Large intestine (tissue), 3 donors: ENCODE data around the gene JDP2. TPM values are rescaled to one million over a fixed set of nuclear protein-coding genes. Genes with fewer than 3 reads are reported as not detected.

Source experiments
- DNase-seq, 2 donors: peaks; one replicate each; pipeline versions ENCODE4 v3.0.0 to v3.0.0-alpha.2; 2013
- H3K27ac ChIP-seq: one replicate; pipeline ENCODE4 v1.5.1; 2013; ENCODE audit warnings: low read length
- H3K27me3 ChIP-seq: 2 replicates; pipeline ENCODE4 v1.6.1; 2013; ENCODE audit warnings: low read length; ENCODE audit not compliant: control insufficient read depth, insufficient read depth
- H3K36me3 ChIP-seq: 2 replicates; pipeline ENCODE4 v1.6.1; 2013; ENCODE audit warnings: low read length; ENCODE audit not compliant: control insufficient read depth, insufficient read depth
- H3K4me1 ChIP-seq: one replicate; pipeline ENCODE4 v1.6.1; 2013; ENCODE audit warnings: low read length; ENCODE audit not compliant: control insufficient read depth, insufficient read depth
- H3K4me3 ChIP-seq: one replicate; pipeline ENCODE4 v1.5.1; 2013; ENCODE audit warnings: low read length
- H3K9me3 ChIP-seq: one replicate; pipeline ENCODE4 v1.6.1; 2013; ENCODE audit warnings: mild to moderate bottlenecking, low read depth, low read length, moderate library complexity; ENCODE audit not compliant: control insufficient read depth
- WGBS: methylation state at CpG from one replicate; pipeline ENCODE4 v1.1.5; 2013; ENCODE audit warnings: low lambda C conversion rate; ENCODE audit not compliant: insufficient coverage; 5-methylcytosine and 5-hydroxymethylcytosine counted together
- polyA plus RNA-seq: library from polyadenylated mRNA; unstranded; fragments of 120-200 nt; gene quantifications from one replicate; pipeline ENCODE4 v1.2.1, GENCODE V29; 2013

JDP2 gene
- polyA plus RNA-seq, 1 donor = 30.0 TPM

GRCh38 chr14:75427126-75427481 is 718 bp upstream of the JDP2 start:
- WGBS = no CpG with 5 or more reads among the region's 15 CpGs
- H3K27me3 ChIP-seq = no peaks in the 10 kb centered on the region
- peaks cover 40% of the 10 kb centered on the region for H3K4me1 ChIP-seq
- DNase-seq = no peak
- peak overlapping the region; percentile 73 for H3K27ac ChIP-seq
- H3K9me3 ChIP-seq = no peaks in the 10 kb centered on the region
- H3K36me3 ChIP-seq = peaks cover 3% of the 10 kb centered on the region
- peak overlapping the region; percentile 53 for H3K4me3 ChIP-seq

DNA sequence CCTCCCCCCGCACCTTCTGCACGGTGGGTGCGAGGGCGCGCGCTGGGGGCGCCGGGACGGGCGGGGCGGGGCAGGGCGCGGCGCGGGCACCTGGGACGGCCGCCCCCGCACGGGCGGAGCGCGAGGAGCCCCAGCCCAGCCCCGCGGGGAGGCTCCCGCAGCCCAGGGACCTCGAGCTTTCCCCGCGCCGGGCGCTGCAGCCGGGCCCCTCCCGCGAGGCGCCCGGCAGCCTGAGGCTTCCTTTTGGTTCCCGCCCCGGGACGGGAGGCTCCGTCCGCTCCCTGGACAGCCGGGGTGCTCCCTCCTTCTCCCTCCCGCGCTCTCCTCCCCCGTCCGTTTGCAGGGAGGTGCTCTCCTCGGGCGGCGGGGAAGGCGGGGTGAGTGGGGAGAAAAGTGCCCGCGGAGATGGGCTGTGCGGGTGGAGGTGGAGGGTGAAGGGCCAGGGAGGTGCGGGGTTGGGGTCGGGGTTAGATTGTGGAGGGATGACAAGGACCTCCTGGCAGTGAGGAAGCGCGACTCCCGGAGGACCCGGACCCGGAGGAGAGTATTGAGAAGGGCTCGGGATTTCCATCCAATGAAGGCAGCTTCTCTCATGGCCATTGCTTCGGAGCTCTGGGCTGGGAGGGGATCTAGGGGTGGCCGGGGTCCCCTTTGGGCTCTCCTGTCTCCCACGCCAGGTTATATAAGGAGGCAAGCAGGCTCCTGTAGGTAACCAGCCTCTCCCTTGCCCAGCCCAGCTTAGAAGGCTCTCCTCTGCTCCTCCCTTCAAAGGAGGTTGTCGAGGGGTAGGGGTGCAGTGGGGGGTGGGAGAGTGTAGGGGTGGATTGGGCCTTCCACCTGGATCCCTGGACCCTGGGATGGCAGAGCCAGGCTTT is 645 bp downstream of the JDP2 start:
- H3K27me3 ChIP-seq = no peaks in the 10 kb centered on the region
- no CpG with 5 or more reads among the region's 64 CpGs for WGBS
- DNase-seq = peak in 1 of 2 donors; percentile 60
- H3K36me3 ChIP-seq = peaks cover 4% of the 10 kb centered on the region
- peak overlapping the region; percentile 69 for H3K4me3 ChIP-seq
- H3K4me1 ChIP-seq = peaks cover 47% of the 10 kb centered on the region
- H3K27ac ChIP-seq = peak overlapping the region; percentile 14
- no peaks in the 10 kb centered on the region for H3K9me3 ChIP-seq

GRCh38 chr14:75429562-75429961 is 1.7 kb downstream of the JDP2 start:
- DNase-seq = no peak
- H3K36me3 ChIP-seq = peaks cover 8% of the 10 kb centered on the region
- peaks cover 48% of the 10 kb centered on the region for H3K4me1 ChIP-seq
- no peaks in the 10 kb centered on the region for H3K9me3 ChIP-seq
- H3K4me3 ChIP-seq = no peak overlapping the region
- peak overlapping the region; percentile 46 for H3K27ac ChIP-seq
- no peaks in the 10 kb centered on the region for H3K27me3 ChIP-seq
- no CpG with 5 or more reads among the region's 1 CpG for WGBS

DNA sequence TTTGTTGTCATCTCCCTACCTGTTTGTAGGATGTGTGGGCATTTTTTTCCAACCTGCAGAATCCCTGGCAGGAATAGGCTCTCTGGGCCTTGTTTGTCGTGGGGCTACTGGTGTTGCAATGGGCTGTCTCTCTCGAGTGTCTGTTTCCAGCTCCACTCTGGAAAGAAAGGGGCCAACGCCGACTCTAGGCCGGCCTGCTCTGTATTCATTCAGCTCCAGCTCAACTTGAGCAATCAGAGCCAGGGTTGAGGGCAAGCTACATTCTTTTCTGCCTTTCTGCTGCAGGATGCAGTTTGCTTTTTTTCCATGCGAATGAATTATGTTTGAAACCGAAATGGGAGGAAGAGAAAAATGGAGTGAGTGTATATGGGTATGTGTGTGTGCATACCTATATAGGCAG is 2.3 kb downstream of the JDP2 start:
- H3K9me3 ChIP-seq = no peaks in the 10 kb centered on the region
- no peaks in the 10 kb centered on the region for H3K27me3 ChIP-seq
- peak overlapping the region; percentile 46 for H3K27ac ChIP-seq
- H3K4me1 ChIP-seq = peaks cover 48% of the 10 kb centered on the region
- peak overlapping the region; percentile 2 for H3K4me3 ChIP-seq
- no peak for DNase-seq
- 60% methylated on average over 1 of the region's 7 CpGs for WGBS
- H3K36me3 ChIP-seq = peaks cover 12% of the 10 kb centered on the region

GRCh38 chr14:75430526-75430925 is 2.7 kb downstream of the JDP2 start:
- Histone ChIP-seq H3K4me3 (peak overlapping the region; percentile 2), H3K36me3 (peaks cover 16% of the 10 kb centered on the region), H3K4me1 (peaks cover 48% of the 10 kb centered on the region), H3K27ac (peak overlapping the region; percentile 46), H3K27me3 (no peaks in the 10 kb centered on the region), H3K9me3 (no peaks in the 10 kb centered on the region)
- WGBS = no CpG with 5 or more reads among the region's 10 CpGs
- no peak for DNase-seq

- H3K9me3 ChIP-seq = no peaks in the 10 kb centered on the region
- H3K4me1 ChIP-seq = peaks cover 48% of the 10 kb centered on the region
- peak overlapping the region; percentile 16 for H3K27ac ChIP-seq
- H3K27me3 ChIP-seq = no peaks in the 10 kb centered on the region
- H3K4me3 ChIP-seq = no peak overlapping the region
- no CpG with 5 or more reads among the region's 6 CpGs for WGBS
- DNase-seq = no peak
- H3K36me3 ChIP-seq = peaks cover 16% of the 10 kb centered on the region
Observed at GRCh38 chr14:75430976-75431375, 3.2 kb downstream of the JDP2 start.

GRCh38 chr14:75431827-75432226 is 4.0 kb downstream of the JDP2 start:
- Histone ChIP-seq H3K27me3 (no peaks in the 10 kb centered on the region), H3K27ac (peak overlapping the region; percentile 45), H3K4me1 (peaks cover 47% of the 10 kb centered on the region), H3K4me3 (no peak overlapping the region), H3K9me3 (no peaks in the 10 kb centered on the region), H3K36me3 (peaks cover 20% of the 10 kb centered on the region)
- WGBS = no CpG with 5 or more reads among the region's 4 CpGs
- DNase-seq = no peak

- H3K4me1 ChIP-seq = peaks cover 45% of the 10 kb centered on the region
- no CpG with 5 or more reads among the region's 8 CpGs for WGBS
Observed at GRCh38 chr14:75432411-75432810, 4.6 kb downstream of the JDP2 start.

GRCh38 chr14:75433631-75434071 is 5.8 kb downstream of the JDP2 start:
- Histone ChIP-seq H3K4me1 (peaks cover 45% of the 10 kb centered on the region), H3K4me3 (no peak overlapping the region), H3K36me3 (peaks cover 33% of the 10 kb centered on the region), H3K27me3 (no peaks in the 10 kb centered on the region), H3K27ac (no peak overlapping the region), H3K9me3 (no peaks in the 10 kb centered on the region)
- no peak for DNase-seq
- WGBS = no CpG with 5 or more reads among the region's 6 CpGs

More at GRCh38 chr14:75432411-75432810, 4.6 kb downstream of the JDP2 start:
- Histone ChIP-seq H3K4me3 (no peak overlapping the region), H3K9me3 (no peaks in the 10 kb centered on the region), H3K27me3 (no peaks in the 10 kb centered on the region), H3K36me3 (peaks cover 23% of the 10 kb centered on the region), H3K27ac (peak overlapping the region; percentile 45)
- DNase-seq = peak; percentile 83 to 94

DNA sequence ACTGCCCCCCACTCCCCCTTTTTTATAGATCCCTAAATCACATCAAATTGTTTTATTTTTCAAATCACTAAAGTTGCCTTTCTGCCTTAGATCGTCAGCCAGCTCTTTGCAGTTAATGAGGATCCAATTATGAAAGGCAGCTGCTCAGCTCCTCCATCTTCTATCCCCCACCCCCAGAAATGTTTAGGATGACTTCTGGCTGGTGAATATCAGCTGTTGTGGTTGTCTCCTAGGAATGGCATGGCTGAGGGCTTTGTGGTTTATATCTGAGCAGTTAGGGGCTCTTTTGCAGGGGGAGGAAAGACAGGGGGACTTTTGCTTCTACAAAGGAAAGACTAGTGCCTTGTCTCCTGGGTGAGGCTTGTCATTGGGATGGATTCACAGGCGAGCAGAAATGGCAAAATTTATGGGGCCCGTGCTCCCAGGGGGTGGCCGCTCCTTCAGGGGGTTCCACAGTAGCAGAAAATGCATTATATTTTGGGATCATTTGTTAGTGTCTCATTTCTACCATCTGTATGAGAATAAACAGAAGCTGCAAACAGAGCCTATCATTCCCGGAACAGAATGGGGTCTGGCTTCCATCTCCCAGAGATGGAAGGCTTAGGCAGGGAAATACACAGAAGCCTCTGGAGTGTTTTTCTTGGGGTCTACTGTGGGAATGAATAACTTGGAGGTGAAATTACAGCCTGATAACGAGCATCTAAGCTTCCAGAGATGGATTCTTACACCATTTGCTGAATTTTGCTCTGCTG is 6.5 kb downstream of the JDP2 start:
- Histone ChIP-seq H3K27me3 (no peaks in the 10 kb centered on the region), H3K27ac (no peak overlapping the region), H3K36me3 (peaks cover 39% of the 10 kb centered on the region), H3K4me3 (no peak overlapping the region), H3K4me1 (peaks cover 39% of the 10 kb centered on the region), H3K9me3 (no peaks in the 10 kb centered on the region)
- no peak for DNase-seq
- WGBS = no CpG with 5 or more reads among the region's 6 CpGs
